Measurements from ENCODE around the gene SCLY. TPM values are rescaled to one million over a fixed set of nuclear protein-coding genes. Genes with fewer than 3 reads are reported as not detected.

The SCLY gene
- total and polyA plus RNA-seq, 2 of the 13 experiments (the other 11 are each of a cell fraction or from before 2014, with no cell fraction given): 27.9 to 38.6 TPM

DNA sequence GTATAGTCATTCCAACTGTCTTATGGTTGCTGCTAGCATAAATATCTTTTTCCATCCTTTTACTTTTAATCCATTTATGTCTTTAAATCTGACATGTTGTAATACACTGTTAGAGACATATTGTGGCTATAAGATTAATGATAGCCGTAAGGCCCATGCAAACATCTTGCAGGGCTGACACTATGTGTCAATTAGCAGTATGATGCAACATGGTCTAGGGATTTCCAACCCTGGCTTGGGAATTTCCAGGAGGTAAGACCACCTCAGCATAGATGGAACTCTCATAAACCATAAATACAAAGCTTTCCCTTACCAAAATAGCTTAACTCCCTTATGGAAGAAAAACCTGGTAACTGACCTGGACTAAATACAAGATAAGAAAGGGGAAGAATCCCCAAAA is 16.5 kb downstream of the SCLY start (continued):
- no peak for TF ChIP-seq ZNF333 (CRISPR knock-in tag; IDR thresholded peaks at IDR 0.05; ENCODE audit: borderline replicate concordance)
- TF ChIP-seq, protein P1, sequence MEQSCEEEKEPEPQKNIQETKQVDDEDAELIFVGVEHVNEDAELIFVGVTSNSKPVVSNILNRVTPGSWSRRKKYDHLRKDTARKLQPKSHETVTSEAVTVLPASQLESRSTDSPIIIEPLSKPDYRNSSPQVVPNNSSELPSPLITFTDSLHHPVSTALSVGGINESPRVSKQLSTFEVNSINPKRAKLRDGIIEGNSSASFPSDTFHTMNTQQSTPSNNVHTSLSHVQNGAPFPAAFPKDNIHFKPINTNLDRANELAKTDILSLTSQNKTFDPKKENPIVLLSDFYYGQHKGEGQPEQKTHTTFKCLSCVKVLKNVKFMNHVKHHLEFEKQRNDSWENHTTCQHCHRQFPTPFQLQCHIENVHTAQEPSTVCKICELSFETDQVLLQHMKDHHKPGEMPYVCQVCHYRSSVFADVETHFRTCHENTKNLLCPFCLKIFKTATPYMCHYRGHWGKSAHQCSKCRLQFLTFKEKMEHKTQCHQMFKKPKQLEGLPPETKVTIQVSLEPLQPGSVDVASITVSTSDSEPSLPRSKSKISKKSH (CRISPR knock-in tag; IDR thresholded peaks at IDR 0.05; ENCODE audit: borderline replicate concordance): no peak
- no peak for TF ChIP-seq ZSCAN12 (CRISPR knock-in tag; IDR thresholded peaks at IDR 0.05)
- TF ChIP-seq ISX (CRISPR knock-in tag; conservative IDR thresholded peaks at IDR 0.05): no peak
- no peak for TF ChIP-seq IKZF4 (CRISPR knock-in tag; IDR thresholded peaks at IDR 0.05; ENCODE audit: borderline replicate concordance, low read depth, not compliant biosample characterization)
- no peak for TF ChIP-seq ZNF891 (CRISPR knock-in tag; IDR thresholded peaks at IDR 0.05)
- TF ChIP-seq FOXA3 (CRISPR knock-in tag; IDR thresholded peaks at IDR 0.05): peak; percentile 47; the same call in 1 of the 2 replicates
- TF ChIP-seq, protein P2, sequence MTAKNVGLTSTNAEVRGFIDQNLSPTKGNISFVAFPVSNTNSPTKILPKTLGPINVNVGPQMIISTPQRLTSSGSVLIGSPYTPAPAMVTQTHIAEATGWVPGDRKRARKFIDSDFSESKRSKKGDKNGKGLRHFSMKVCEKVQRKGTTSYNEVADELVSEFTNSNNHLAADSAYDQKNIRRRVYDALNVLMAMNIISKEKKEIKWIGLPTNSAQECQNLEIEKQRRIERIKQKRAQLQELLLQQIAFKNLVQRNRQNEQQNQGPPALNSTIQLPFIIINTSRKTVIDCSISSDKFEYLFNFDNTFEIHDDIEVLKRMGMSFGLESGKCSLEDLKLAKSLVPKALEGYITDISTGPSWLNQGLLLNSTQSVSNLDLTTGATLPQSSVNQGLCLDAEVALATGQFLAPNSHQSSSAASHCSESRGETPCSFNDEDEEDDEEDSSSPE (CRISPR knock-in tag; IDR thresholded peaks at IDR 0.05): no peak
- TF ChIP-seq, protein P3, sequence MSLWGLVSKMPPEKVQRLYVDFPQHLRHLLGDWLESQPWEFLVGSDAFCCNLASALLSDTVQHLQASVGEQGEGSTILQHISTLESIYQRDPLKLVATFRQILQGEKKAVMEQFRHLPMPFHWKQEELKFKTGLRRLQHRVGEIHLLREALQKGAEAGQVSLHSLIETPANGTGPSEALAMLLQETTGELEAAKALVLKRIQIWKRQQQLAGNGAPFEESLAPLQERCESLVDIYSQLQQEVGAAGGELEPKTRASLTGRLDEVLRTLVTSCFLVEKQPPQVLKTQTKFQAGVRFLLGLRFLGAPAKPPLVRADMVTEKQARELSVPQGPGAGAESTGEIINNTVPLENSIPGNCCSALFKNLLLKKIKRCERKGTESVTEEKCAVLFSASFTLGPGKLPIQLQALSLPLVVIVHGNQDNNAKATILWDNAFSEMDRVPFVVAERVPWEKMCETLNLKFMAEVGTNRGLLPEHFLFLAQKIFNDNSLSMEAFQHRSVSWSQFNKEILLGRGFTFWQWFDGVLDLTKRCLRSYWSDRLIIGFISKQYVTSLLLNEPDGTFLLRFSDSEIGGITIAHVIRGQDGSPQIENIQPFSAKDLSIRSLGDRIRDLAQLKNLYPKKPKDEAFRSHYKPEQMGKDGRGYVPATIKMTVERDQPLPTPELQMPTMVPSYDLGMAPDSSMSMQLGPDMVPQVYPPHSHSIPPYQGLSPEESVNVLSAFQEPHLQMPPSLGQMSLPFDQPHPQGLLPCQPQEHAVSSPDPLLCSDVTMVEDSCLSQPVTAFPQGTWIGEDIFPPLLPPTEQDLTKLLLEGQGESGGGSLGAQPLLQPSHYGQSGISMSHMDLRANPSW (CRISPR knock-in tag; IDR thresholded peaks at IDR 0.05; ENCODE audit: borderline replicate concordance): no peak
- TF ChIP-seq TGIF2 (CRISPR knock-in tag; IDR thresholded peaks at IDR 0.05): 0 out of 2 replicates have a peak, but pooled peaks have one; percentile 13
- TF ChIP-seq, protein P4, sequence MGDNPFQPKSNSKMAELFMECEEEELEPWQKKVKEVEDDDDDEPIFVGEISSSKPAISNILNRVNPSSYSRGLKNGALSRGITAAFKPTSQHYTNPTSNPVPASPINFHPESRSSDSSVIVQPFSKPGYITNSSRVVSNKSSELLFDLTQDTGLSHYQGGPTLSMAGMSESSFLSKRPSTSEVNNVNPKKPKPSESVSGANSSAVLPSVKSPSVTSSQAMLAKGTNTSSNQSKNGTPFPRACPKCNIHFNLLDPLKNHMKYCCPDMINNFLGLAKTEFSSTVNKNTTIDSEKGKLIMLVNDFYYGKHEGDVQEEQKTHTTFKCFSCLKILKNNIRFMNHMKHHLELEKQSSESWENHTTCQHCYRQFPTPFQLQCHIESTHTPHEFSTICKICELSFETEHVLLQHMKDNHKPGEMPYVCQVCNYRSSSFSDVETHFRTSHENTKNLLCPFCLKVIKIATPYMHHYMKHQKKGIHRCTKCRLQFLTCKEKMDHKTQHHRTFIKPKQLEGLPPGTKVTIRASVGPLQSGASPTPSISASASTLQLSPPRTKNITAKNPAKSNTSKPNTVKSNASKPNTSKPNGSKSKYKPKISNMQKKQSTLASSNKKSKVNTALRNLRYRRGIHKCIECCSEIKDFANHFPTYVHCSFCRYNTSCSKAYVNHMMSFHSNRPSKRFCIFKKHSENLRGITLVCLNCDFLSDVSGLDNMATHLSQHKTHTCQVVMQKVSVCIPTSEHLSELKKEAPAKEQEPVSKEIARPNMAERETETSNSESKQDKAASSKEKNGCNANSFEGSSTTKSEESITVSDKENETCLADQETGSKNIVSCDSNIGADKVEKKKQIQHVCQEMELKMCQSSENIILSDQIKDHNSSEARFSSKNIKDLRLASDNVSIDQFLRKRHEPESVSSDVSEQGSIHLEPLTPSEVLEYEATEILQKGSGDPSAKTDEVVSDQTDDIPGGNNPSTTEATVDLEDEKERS (CRISPR knock-in tag; IDR thresholded peaks at IDR 0.05): peak; percentile 56; the same call in 1 of the 2 replicates
- TF ChIP-seq ZNF3 (CRISPR knock-in tag; IDR thresholded peaks at IDR 0.05): no peak
- TF ChIP-seq, protein P5, sequence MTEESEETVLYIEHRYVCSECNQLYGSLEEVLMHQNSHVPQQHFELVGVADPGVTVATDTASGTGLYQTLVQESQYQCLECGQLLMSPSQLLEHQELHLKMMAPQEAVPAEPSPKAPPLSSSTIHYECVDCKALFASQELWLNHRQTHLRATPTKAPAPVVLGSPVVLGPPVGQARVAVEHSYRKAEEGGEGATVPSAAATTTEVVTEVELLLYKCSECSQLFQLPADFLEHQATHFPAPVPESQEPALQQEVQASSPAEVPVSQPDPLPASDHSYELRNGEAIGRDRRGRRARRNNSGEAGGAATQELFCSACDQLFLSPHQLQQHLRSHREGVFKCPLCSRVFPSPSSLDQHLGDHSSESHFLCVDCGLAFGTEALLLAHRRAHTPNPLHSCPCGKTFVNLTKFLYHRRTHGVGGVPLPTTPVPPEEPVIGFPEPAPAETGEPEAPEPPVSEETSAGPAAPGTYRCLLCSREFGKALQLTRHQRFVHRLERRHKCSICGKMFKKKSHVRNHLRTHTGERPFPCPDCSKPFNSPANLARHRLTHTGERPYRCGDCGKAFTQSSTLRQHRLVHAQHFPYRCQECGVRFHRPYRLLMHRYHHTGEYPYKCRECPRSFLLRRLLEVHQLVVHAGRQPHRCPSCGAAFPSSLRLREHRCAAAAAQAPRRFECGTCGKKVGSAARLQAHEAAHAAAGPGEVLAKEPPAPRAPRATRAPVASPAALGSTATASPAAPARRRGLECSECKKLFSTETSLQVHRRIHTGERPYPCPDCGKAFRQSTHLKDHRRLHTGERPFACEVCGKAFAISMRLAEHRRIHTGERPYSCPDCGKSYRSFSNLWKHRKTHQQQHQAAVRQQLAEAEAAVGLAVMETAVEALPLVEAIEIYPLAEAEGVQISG (CRISPR knock-in tag; IDR thresholded peaks at IDR 0.05): no peak
- TF ChIP-seq IRF2 (CRISPR knock-in tag; IDR thresholded peaks at IDR 0.05): peak; percentile 32; the same call in 1 of the 2 replicates
